ENCODE measurements around the gene SRSF4. TPM values are rescaled to one million over a fixed set of nuclear protein-coding genes. Genes with fewer than 3 reads are reported as not detected.

Gene SRSF4
- total and polyA plus RNA-seq, 2 of the 8 experiments (the other 6 are each of a cell fraction or from before 2014, with no cell fraction given): 34.9 to 86.5 TPM

GRCh38 chr1:29227511-29227910 is 45.8 kb upstream of the SRSF4 start:
- Histone ChIP-seq H2BK5ac (ENCODE audit: low read depth, low read length) (no peak overlapping the region), H3K4ac (replicated peaks; ENCODE audit: insufficient read length, low read depth, low read length) (no peak overlapping the region), H4K8ac (ENCODE audit: extremely low read depth, insufficient read depth, low read length) (no peak overlapping the region), H3K4me1 (replicated peaks in 1 of 4; ENCODE audit: control insufficient read depth in 3 of 4, insufficient read depth in 4 of 4, low read length in 3 of 4) (peaks cover 0 to 10% (median 4%) of the 10 kb centered on the region in 4 experiments; a peak in 3 of 7 replicates), H3K4me2 (ENCODE audit: insufficient read depth in 1 of 2, low read depth in 2 of 2, low read length in 2 of 2) (0 out of 4 replicates have a peak overlapping the region, but pooled peaks of 1 of the 2 experiments have one; percentile 43), H3K18ac (ENCODE audit: extremely low read depth, low read length) (no peak overlapping the region), H3K4me3 (ENCODE audit: extremely low read depth in 1 of 4, insufficient read depth in 2 of 4, low read depth in 3 of 4, low read length in 4 of 4) (no peak overlapping the region), H3K79me1 (ENCODE audit: low read depth, low read length) (peaks cover 4% of the 10 kb centered on the region; the same call in 1 of the 2 replicates), H2AK5ac (ENCODE audit: low read depth, low read length) (no peak overlapping the region), H3K9ac (replicated peaks in 1 of 4; ENCODE audit: extremely low read depth in 1 of 4, low read depth in 3 of 4, low read length in 3 of 4) (no peak overlapping the region; a peak in 1 of 7 replicates), H2BK12ac (ENCODE audit: low read depth, low read length) (no peak overlapping the region), H2BK15ac (ENCODE audit: low read length) (no peak overlapping the region), H3K27ac (ENCODE audit: low read depth, low read length) (no peak overlapping the region), H3K23ac (ENCODE audit: insufficient read length) (no peak overlapping the region), H4K91ac (replicated peaks; ENCODE audit: insufficient read length, low read length) (no peak overlapping the region), H2AFZ (ENCODE audit: low read length) (no peak overlapping the region), H3K36me3 (ENCODE audit: control insufficient read depth in 2 of 4, insufficient read depth in 4 of 4, low read length in 3 of 4) (peaks cover 0 to 4% (median 0%) of the 10 kb centered on the region in 4 experiments; a peak in 3 of 8 replicates), H3K56ac (replicated peaks; ENCODE audit: insufficient read length, low read depth, low read length) (no peak overlapping the region), H3K23me2 (ENCODE audit: low read depth, low read length) (peaks cover 7% of the 10 kb centered on the region; the same call in 1 of the 2 replicates), H3K79me2 (ENCODE audit: control insufficient read depth in 1 of 2, insufficient read depth in 2 of 2, low read length in 2 of 2) (peaks cover 5 to 10% of the 10 kb centered on the region in 2 experiments; a peak in 3 of 4 replicates), H4K20me1 (replicated peaks in 1 of 2; ENCODE audit: control insufficient read depth in 1 of 2, insufficient read depth in 2 of 2, low read length in 2 of 2) (peaks cover 0 to 1% of the 10 kb centered on the region in 2 experiments), H3K27me3 (replicated peaks in 1 of 4; ENCODE audit: control insufficient read depth in 3 of 4, extremely low read depth in 1 of 4, insufficient read depth in 3 of 4, low read length in 3 of 4) (no peaks in the 10 kb centered on the region; a peak in 1 of 7 replicates), H3K14ac (ENCODE audit: insufficient read length) (no peak overlapping the region), H3K9me3 (ENCODE audit: insufficient read depth in 2 of 2, low read depth in 1 of 2, low read length in 1 of 2) (no peaks in the 10 kb centered on the region), H4K5ac (ENCODE audit: insufficient read length, low read depth, low read length) (no peak overlapping the region), H2BK20ac (ENCODE audit: low read length) (no peak overlapping the region), H2BK120ac (replicated peaks; ENCODE audit: low read depth, low read length) (no peak overlapping the region)
- CTCF ChIA-PET (ENCODE audit: partially characterized antibody): interaction anchor here (0.9 kb wide), 1 partner anchor 86 kb away, joined by 3 read pairs; no protein-coding TSS in a partner anchor
- no peak for DNase-seq (ENCODE audit: low read depth in 1 of 2, low spot score in 2 of 2)
- WGBS, 2 experiments (ENCODE audit: extremely low coverage in 1 of 2, insufficient coverage in 1 of 2, insufficient read length in 1 of 2, insufficient replicate concordance in 2 of 2, low coverage in 1 of 2, low lambda C conversion rate in 2 of 2, missing lambda C conversion rate in 1 of 2): 86% methylated on average over 5 of the region's 5 CpGs; no CpG with 5 or more reads in 1 of the 2 experiments
- peak; percentile 48 for FAIRE-seq
- POLR2A ChIA-PET (ENCODE audit: partially characterized antibody): interaction anchor here (2.2 kb wide), 1 partner anchor 9 kb away, joined by 5 read pairs; no protein-coding TSS in a partner anchor
- TF ChIP-seq JUND (IDR thresholded peaks at IDR 0.05; ENCODE audit: low read length): no peak
- peak; percentile 60; the same call in 1 of the 2 replicates for TF ChIP-seq TAF1 (IDR thresholded peaks at IDR 0.05; ENCODE audit: low read depth, low read length)
- TF ChIP-seq TCF12 (IDR thresholded peaks at IDR 0.05; ENCODE audit: low read depth, low read length): no peak
- no peak for TF ChIP-seq ZNF274 (IDR thresholded peaks at IDR 0.05; ENCODE audit: borderline replicate concordance, extremely low read depth, low read length)
- TF ChIP-seq TBP (IDR thresholded peaks at IDR 0.05; ENCODE audit: low read depth, low read length): peak; percentile 52; the same call in 1 of the 2 replicates

Measured in H1 (cell line).